ENCODE results near the gene KRTAP10-11.

DNA sequence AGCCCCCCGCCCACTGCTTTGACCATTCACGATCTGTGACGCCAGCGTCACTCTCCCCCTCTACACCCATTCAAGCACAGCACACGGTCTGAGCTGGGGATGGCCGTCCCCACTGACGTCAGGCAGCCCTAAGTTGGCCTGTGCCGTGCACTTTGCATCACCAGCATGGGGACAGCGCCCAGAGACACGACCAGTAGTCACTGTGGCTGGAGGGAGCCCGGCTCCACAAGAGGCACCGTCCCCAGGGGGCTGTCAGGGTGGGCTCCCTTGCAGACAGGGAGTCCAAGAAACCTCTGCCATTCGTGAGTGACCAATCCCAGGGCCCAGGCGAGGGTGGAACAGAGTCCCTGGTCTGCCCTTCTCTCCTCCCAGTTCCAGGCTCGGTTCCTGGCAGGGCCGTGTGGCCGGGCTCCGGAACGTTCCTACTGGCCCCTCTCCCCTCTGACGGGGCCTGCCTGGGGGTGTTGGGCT, 32.0 kb upstream of the KRTAP10-11 start:
- no peak for TF ChIP-seq CEBPB (IDR thresholded peaks at IDR 0.05)
- TF ChIP-seq BHLHE40 (IDR thresholded peaks at IDR 0.05; ENCODE audit: low read depth, low read length): no peak
- TF ChIP-seq HOXA7 (CRISPR knock-in tag; IDR thresholded peaks at IDR 0.05): no peak
- TF ChIP-seq, protein P1, sequence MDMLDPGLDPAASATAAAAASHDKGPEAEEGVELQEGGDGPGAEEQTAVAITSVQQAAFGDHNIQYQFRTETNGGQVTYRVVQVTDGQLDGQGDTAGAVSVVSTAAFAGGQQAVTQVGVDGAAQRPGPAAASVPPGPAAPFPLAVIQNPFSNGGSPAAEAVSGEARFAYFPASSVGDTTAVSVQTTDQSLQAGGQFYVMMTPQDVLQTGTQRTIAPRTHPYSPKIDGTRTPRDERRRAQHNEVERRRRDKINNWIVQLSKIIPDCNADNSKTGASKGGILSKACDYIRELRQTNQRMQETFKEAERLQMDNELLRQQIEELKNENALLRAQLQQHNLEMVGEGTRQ (IDR thresholded peaks at IDR 0.05): no peak
- no peak for TF ChIP-seq CTCF (IDR thresholded peaks at IDR 0.05)

Measured in A549 (cell line).